K562 (cell line): ENCODE measurements around the gene MC1R. TPM values are rescaled to one million over a fixed set of nuclear protein-coding genes. Genes with fewer than 3 reads are reported as not detected.
A peak's percentile ranks its signal among the peaks of the same experiment; 100 is the strongest.

Experiments used
- ATAC-seq: fragments of 200-7000 bp; cut with Tn5 transposase; 3 replicates; pipeline ENCODE4 v1.9.1; 2020; ENCODE audit warnings: moderate library complexity
- BruUV-seq: library from RNA; stranded (reverse); fragments of 400-500 nt; replicated peaks from 2 replicates; lab custom pipeline; 2021; lab: Mats Ljungman, UMichigan
- CTCF ChIA-PET: fragments of 300-600 bp; formaldehyde crosslinking; extraction: SDS; loops from one replicate; lab custom pipeline; 2021; ENCODE audit warnings: low intra/inter-chr PET ratio; lab: Yijun Ruan, JAX
- POLR2A ChIA-PET: fragments of 300-600, 350-650 bp; sonication (Branson Sonifier 250); formaldehyde crosslinking; extraction: SDS; loops from one replicate; lab custom pipeline; 2021; ENCODE audit warnings: antibody characterized with exemption, inconsistent platforms; lab: Yijun Ruan, JAX
- DNase-seq, 4 experiments: peaks; one replicate each; pipeline versions ENCODE4 v3.0.0 to v3.0.0-alpha.2; 2011 to 2018; ENCODE audit warnings: low spot score in 3 of 4, mixed read lengths in 3 of 4; ENCODE audit errors: extremely low read depth in 1 of 4
- FAIRE-seq: peaks from 2 replicates; lab custom pipeline; 2011; peaks lifted over from hg19 to GRCh38; lab: Jason Lieb, UNC
- H2AFZ ChIP-seq: 2 replicates; pipeline ENCODE4 v1.6.0; 2011; ENCODE audit warnings: low read depth, low read length, control low read depth, inconsistent platforms
- H3K27ac ChIP-seq: fragments of 200-600 bp; 3 replicates; pipeline ENCODE4 v1.8.0; 2011; ENCODE audit warnings: low read depth, mild to moderate bottlenecking, control low read depth, inconsistent platforms, low read length, moderate library complexity, mixed read lengths; ENCODE audit errors: extremely low read depth
- H3K27me3 ChIP-seq, 2 experiments: fragments of 300-600 bp in 1 of 2; 2 replicates in 1 of 2; 3 replicates in 1 of 2; pipeline versions ENCODE4 v1.6.0 to v1.8.0; 2011; ENCODE audit warnings: inconsistent platforms in 2 of 2, low read length in 2 of 2, mild to moderate bottlenecking in 1 of 2, mixed read lengths in 1 of 2, moderate library complexity in 1 of 2; ENCODE audit not compliant: control insufficient read depth in 2 of 2, insufficient read depth in 2 of 2
- H3K36me3 ChIP-seq: fragments of 300-600 bp; 3 replicates; pipeline ENCODE4 v1.8.0; 2011; ENCODE audit warnings: mild to moderate bottlenecking, low read length, inconsistent platforms; ENCODE audit not compliant: control insufficient read depth, insufficient read depth
- H3K4me1 ChIP-seq, 2 experiments: fragments of 200-600 bp in 1 of 2; replicated peaks in 1 of 2; 2 replicates in 1 of 2; 3 replicates in 1 of 2; pipeline versions ENCODE4 v1.5.1 to v1.8.0; 2011; ENCODE audit warnings: inconsistent platforms in 2 of 2, low read length in 2 of 2, mild to moderate bottlenecking in 1 of 2, mixed read lengths in 1 of 2, moderate library complexity in 1 of 2; ENCODE audit not compliant: control insufficient read depth in 2 of 2, insufficient read depth in 2 of 2
- H3K4me2 ChIP-seq: 2 replicates; pipeline ENCODE4 v1.6.1; 2011; ENCODE audit warnings: low read length, control low read depth, inconsistent platforms, mixed read lengths; ENCODE audit not compliant: insufficient read depth
- H3K4me3 ChIP-seq: fragments of 200-600 bp; sonication (generic), shearing (Covaris generic); 2 replicates; pipeline ENCODE4 v1.5.1; 2016; ENCODE audit warnings: control low read depth, inconsistent platforms
- H3K79me2 ChIP-seq: fragments of 200-600 bp; 3 replicates; pipeline ENCODE4 v1.8.0; 2011; ENCODE audit warnings: low read length, inconsistent platforms; ENCODE audit not compliant: control insufficient read depth, insufficient read depth
- H3K9ac ChIP-seq, 2 experiments: 2 replicates each; pipeline versions ENCODE4 v1.6.0 to v1.6.1; 2011; ENCODE audit warnings: low read depth in 2 of 2, low read length in 2 of 2, control low read depth in 1 of 2, inconsistent platforms in 1 of 2, mild to moderate bottlenecking in 1 of 2, mixed read lengths in 1 of 2; ENCODE audit not compliant: insufficient read depth in 1 of 2
- H3K9me1 ChIP-seq: one replicate; pipeline ENCODE4 v1.6.0; 2011; ENCODE audit warnings: inconsistent platforms, mild to moderate bottlenecking, low read length, moderate library complexity; ENCODE audit not compliant: control insufficient read depth, insufficient read depth
- H3K9me3 ChIP-seq: replicated peaks from 2 replicates; pipeline ENCODE4 v1.5.1; 2011; ENCODE audit warnings: low read depth, low read length, inconsistent platforms; ENCODE audit not compliant: control insufficient read depth, insufficient read depth
- H4K20me1 ChIP-seq: replicated peaks from 2 replicates; pipeline ENCODE4 v1.6.1; 2011; ENCODE audit warnings: low read length, inconsistent platforms, mixed read lengths; ENCODE audit not compliant: control insufficient read depth, insufficient read depth
- ETS2 ChIP-seq: IDR thresholded peaks from 2 replicates; pipeline ENCODE4 v1.6.1; 2016; ENCODE audit warnings: borderline replicate concordance, missing genetic modification characterization, mild to moderate bottlenecking, moderate library complexity, missing compliant biosample characterization; ENCODE audit not compliant: poor library complexity, severe bottlenecking
- POLR2G ChIP-seq: fragments of 200-400 bp; formaldehyde crosslinking; IDR thresholded peaks from 2 replicates; pipeline ENCODE4 v1.6.1; 2017; ENCODE audit warnings: low read depth, mild to moderate bottlenecking, antibody characterized with exemption, low read length, moderate library complexity
- WGBS: fragments of 100-300 bp; shearing (Covaris generic); methylation state at CpG from one replicate; pipeline ENCODE4 v1.1.6; 2016; ENCODE audit warnings: low coverage, mixed read lengths; ENCODE audit not compliant: insufficient coverage; ENCODE audit errors: missing lambda C conversion rate; 5-methylcytosine and 5-hydroxymethylcytosine counted together
- in situ Hi-C: fragments of 300-500 bp; cut with MboI; formaldehyde crosslinking; loops from 4 replicates; pipeline ENCODE4 v1.15.0; 2018; ENCODE audit warnings: inconsistent platforms, mixed read lengths
- intact Hi-C: fragments of 100-400 bp; cut with micrococcal nuclease; formaldehyde crosslinking; loops from 2 replicates; pipeline ENCODE4 v1.14.2; 2022
- polyA plus RNA-seq, 8 experiments: library from polyadenylated mRNA; depleted of rRNA in 4 of 8; stranded (reverse) in 5 of 8; unstranded in 3 of 8; fragments of >200 nt; fragmentation: Nextera tagmentation in 2 of 8; fragmentation: Illumina TruSeq in 1 of 8; extraction: Ambion mirVana in 2 of 8; extraction: Trizol in 1 of 8; gene quantifications; 2 replicates each; pipeline versions ENCODE4 v1.2.1 to v1.2.3, GENCODE V29; 2011 to 2014; ENCODE audit warnings: inconsistent platforms in 1 of 8, missing spikeins in 1 of 8
- total RNA-seq, 7 experiments: library from RNA; depleted of rRNA in 6 of 7; stranded (reverse); fragments of >200 nt in 6 of 7; fragmentation: Illumina TruSeq in 2 of 7; extraction: Trizol in 2 of 7; gene quantifications; 2 replicates each; pipeline versions ENCODE4 v1.2.1 to v1.2.3, GENCODE V29; 2011 to 2021; ENCODE audit warnings: low replicate concordance in 1 of 7

MC1R gene
- total and polyA plus RNA-seq, 9 of the 15 experiments (the other 6 are each of a cell fraction or from before 2014, with no cell fraction given) = 0.14 to 5.3 (median 2.5) TPM; not detected in 1

DNA sequence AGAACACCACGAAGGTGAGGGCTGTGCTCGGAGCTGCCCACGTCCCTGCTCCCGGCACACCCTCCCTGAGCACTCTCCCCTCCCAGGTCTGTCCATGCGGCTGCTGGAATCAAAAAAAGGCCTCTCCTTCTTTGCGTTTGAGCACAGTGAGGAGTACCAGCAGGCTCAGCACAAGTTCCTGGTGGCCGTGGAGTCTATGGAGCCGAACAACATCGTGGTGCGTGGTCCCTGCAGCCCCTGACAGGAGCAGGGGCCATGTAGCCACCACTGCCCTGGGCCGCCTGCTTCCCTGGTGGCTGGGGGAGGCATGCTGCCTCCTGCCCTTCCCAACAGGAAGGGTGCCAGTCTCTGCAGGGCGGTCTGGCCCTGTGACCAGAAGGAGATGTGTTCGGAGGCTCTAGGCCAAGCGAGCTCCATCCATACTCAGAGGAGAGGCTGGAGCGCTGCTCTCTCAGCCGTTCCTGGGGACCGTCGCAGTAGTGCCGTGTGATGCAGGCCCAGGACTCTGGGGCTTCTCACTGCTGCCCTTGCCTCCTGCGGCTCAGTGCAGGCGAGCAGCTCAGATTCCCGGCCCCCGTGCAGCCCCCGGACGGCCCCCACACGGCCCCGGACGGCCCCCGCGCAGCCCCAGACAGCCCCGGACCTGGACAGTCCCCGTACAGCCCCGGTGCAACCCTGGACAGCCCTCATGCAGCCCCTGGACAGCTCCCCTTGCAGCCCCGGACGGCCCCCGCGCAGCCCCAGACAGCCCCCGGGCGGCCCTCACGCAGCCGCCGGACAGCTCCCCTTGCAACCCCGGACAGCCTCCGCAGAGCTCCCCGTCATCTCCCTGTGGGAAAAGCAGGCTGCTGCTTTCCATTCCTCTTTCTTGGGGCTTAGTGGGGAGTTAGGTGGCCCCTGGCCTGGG, 24.8 kb upstream of the MC1R start:
- no peaks in the 10 kb centered on the region for H3K27me3 ChIP-seq
- no peak overlapping the region for H3K27ac ChIP-seq
- no peaks in the 10 kb centered on the region for H4K20me1 ChIP-seq
- 99% methylated on average over 16 of the region's 45 CpGs for WGBS
- no TSS peak for BruUV-seq
- CTCF ChIA-PET = no interaction called here
- intact Hi-C loops = no loop called here
- H3K4me1 ChIP-seq = peaks cover 0 to 9% of the 10 kb centered on the region in 2 experiments; a peak in 1 of 5 replicates
- no peak overlapping the region for H3K4me2 ChIP-seq
- no peak overlapping the region for H3K4me3 ChIP-seq
- no peak for FAIRE-seq
- in situ Hi-C loops = no loop called here
- TF ChIP-seq POLR2G (peak; percentile 18; the same call in 1 of the 2 replicates), ETS2 (tag) (no peak)
- TF ChIP-seq, all 486 proteins: peak for 1
- POLR2A ChIA-PET = interaction anchor here (0.8 to 1.8 kb wide), 5 partner anchors 11 to 17 kb away, joined by 3 to 8 read pairs (median 3); no protein-coding TSS in a partner anchor
- DNase-seq (no peak), ATAC-seq (peak; percentile 23; the same call in 1 of the 3 replicates)
- H2AFZ ChIP-seq = no peak overlapping the region
- peaks cover 89% of the 10 kb centered on the region; the same call in 2 of the 3 replicates for H3K36me3 ChIP-seq
- H3K79me2 ChIP-seq = no peaks in the 10 kb centered on the region
- H3K9me1 ChIP-seq = no peaks in the 10 kb centered on the region
- peak overlapping the region in 1 of 2 experiments; percentile 17; a peak in 1 of 4 replicates for H3K9ac ChIP-seq
- no peaks in the 10 kb centered on the region for H3K9me3 ChIP-seq
